PC-3 (cell line): ENCODE measurements around the gene KCNC1. TPM values are rescaled to one million over a fixed set of nuclear protein-coding genes. Genes with fewer than 3 reads are reported as not detected.

ENCODE experiments used
- ATAC-seq: fragments of 200-7000 bp; cut with Tn5 transposase; 2 replicates; pipeline ENCODE4 v1.9.1; 2020; ENCODE audit warnings: mild to moderate bottlenecking, moderate library complexity
- BruUV-seq: library from RNA; stranded (reverse); fragments of 400-500 nt; replicated peaks from 2 replicates; lab custom pipeline; 2021; lab: Mats Ljungman, UMichigan
- CTCF ChIA-PET: fragments of 300-600 bp; sonication (Branson Sonifier 250); formaldehyde crosslinking; loops from one replicate; lab custom pipeline; 2022; ENCODE audit warnings: antibody characterized with exemption; lab: Charles Lee
- POLR2A ChIA-PET: fragments of 300-600 bp; sonication (Branson Sonifier 250); formaldehyde crosslinking; loops from one replicate; lab custom pipeline; 2022; ENCODE audit warnings: antibody characterized with exemption; ENCODE audit not compliant: unreplicated experiment; lab: Charles Lee
- DNase-seq: peaks from one replicate; pipeline ENCODE4 v3.0.0-alpha.2; 2015
- H2AFZ ChIP-seq: fragments of 300-600 bp; sonication (generic); 2 replicates; pipeline ENCODE4 v1.6.0; 2016; ENCODE audit warnings: antibody characterized with exemption, low read length
- H3F3A ChIP-seq: fragments of 300-600 bp; sonication (generic); one replicate; pipeline ENCODE4 v1.6.0; 2017; ENCODE audit warnings: antibody characterized with exemption, low read length, control low read depth, mild to moderate bottlenecking; ENCODE audit not compliant: unreplicated experiment
- H3K27ac ChIP-seq: fragments of 300-600 bp; sonication (generic); 2 replicates; pipeline ENCODE4 v1.5.1; 2016; ENCODE audit warnings: mild to moderate bottlenecking, low read length
- H3K27me3 ChIP-seq: fragments of 300-600 bp; sonication (generic); 2 replicates; pipeline ENCODE4 v1.6.1; 2016; ENCODE audit warnings: low read length, mixed read lengths
- H3K36me3 ChIP-seq: fragments of 300-600 bp; sonication (generic); 2 replicates; pipeline ENCODE4 v1.6.1; 2016; ENCODE audit warnings: low read depth, mixed run types, low read length, mixed read lengths
- H3K4me1 ChIP-seq: fragments of 300-600 bp; sonication (generic); 2 replicates; pipeline ENCODE4 v1.5.1; 2016; ENCODE audit warnings: low read length; ENCODE audit not compliant: insufficient read depth
- H3K4me2 ChIP-seq: fragments of 300-600 bp; sonication (generic); 2 replicates; pipeline ENCODE4 v1.6.0; 2016; ENCODE audit warnings: low read length
- H3K4me3 ChIP-seq: fragments of 300-600 bp; sonication (generic); 2 replicates; pipeline ENCODE4 v1.5.1; 2016; ENCODE audit warnings: mild to moderate bottlenecking, low read length, mixed read lengths
- H3K79me2 ChIP-seq: fragments of 300-600 bp; sonication (generic); 2 replicates; pipeline ENCODE4 v1.6.1; 2017; ENCODE audit warnings: low read length, mixed read lengths
- H3K9ac ChIP-seq: fragments of 300-600 bp; sonication (generic); 2 replicates; pipeline ENCODE4 v1.6.0; 2016; ENCODE audit warnings: mild to moderate bottlenecking, low read length
- H3K9me2 ChIP-seq: fragments of 300-600 bp; sonication (generic); replicated peaks from 2 replicates; pipeline ENCODE4 v1.6.1; 2016; ENCODE audit warnings: mixed run types, low read length, mixed read lengths
- H3K9me3 ChIP-seq: fragments of 300-600 bp; sonication (generic); 2 replicates; pipeline ENCODE4 v1.6.1; 2016; ENCODE audit warnings: low read length, mixed read lengths
- H4K20me1 ChIP-seq: fragments of 300-600 bp; sonication (generic); 2 replicates; pipeline ENCODE4 v1.6.1; 2016; ENCODE audit warnings: low read length, mixed read lengths
- EZH2 ChIP-seq: fragments of 300-600 bp; sonication (generic); IDR thresholded peaks from one replicate; pipeline ENCODE4 v1.6.1; 2017; ENCODE audit warnings: antibody characterized with exemption, mild to moderate bottlenecking, low read length; ENCODE audit not compliant: unreplicated experiment
- EZH2phosphoT487 ChIP-seq: fragments of 300-600 bp; sonication (generic); IDR thresholded peaks from 2 replicates; pipeline ENCODE4 v1.6.1; 2018; ENCODE audit warnings: mild to moderate bottlenecking, antibody characterized with exemption, low read length, borderline replicate concordance
- intact Hi-C: fragments of 100-400 bp; cut with micrococcal nuclease; formaldehyde crosslinking; loops from 2 replicates; pipeline ENCODE4 v1.9.0; 2023
- total RNA-seq: library from RNA; depleted of rRNA; stranded (reverse); fragments of >200 nt; gene quantifications from 2 replicates; pipeline ENCODE4 v1.2.3, GENCODE V29; 2014
- TF ChIP-seq, protein P1 (sequence below): fragments of 300-600 bp; sonication (generic); conservative IDR thresholded peaks from 2 replicates; pipeline ENCODE4 v1.5.1; 2017; ENCODE audit warnings: antibody characterized with exemption, low read depth, mild to moderate bottlenecking, low read length

KCNC1 gene
- total RNA-seq, 1 experiment from 2014 or later: not detected

DNA sequence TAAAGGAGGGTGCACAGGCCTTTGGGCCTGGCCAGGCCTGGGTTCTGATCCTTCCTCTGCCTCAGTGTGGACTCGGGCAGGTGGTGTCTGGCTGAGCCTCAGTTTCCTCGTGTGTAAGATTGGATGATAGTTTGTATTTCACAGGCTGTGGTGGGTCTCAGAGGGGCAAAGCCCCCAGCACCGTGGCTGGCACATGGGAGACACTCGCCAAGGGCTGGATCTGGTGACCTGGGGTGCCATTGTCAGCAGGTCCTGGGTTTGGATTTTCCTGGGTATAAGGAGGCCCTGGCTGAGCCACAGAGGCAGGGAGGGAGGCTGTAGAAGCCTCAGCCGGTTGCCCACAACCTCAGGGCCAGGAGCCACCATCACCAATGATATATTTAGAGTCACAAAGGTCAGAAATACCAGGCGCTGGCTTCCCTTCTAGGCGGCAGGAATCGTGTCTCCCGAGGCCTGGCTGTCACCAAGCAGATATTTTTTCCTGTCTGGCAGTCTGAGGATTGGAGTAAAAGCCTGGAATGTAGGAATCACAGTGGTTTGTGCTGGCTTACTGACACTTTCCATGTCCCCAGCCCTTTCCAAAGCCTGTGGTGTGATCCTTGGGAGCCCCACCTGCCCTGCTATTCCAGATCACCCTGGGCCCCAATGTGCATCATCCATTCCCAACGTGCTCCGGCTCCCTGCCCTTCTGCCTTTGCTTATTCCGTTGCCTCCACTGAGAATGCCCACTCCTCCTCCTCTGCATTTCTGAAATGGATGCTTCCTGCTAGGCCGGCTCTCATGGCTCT is 15.6 kb downstream of the KCNC1 start:
- DNase-seq (no peak), ATAC-seq (no peak)
- ChIA-PET CTCF (no interaction called here), POLR2A (no interaction called here)
- Histone ChIP-seq H3K9me2 (no peaks in the 10 kb centered on the region), H3K9ac (no peak overlapping the region), H3K9me3 (no peaks in the 10 kb centered on the region), H3K36me3 (no peaks in the 10 kb centered on the region), H2AFZ (no peak overlapping the region), H3K79me2 (no peaks in the 10 kb centered on the region), H3K27me3 (peaks cover 20% of the 10 kb centered on the region), H4K20me1 (no peaks in the 10 kb centered on the region), H3K4me1 (no peaks in the 10 kb centered on the region), H3F3A (no peaks in the 10 kb centered on the region), H3K4me2 (no peak overlapping the region), H3K27ac (no peak overlapping the region), H3K4me3 (no peak overlapping the region)
- BruUV-seq: no TSS peak
- intact Hi-C loops: no loop called here
- TF ChIP-seq, protein P1, sequence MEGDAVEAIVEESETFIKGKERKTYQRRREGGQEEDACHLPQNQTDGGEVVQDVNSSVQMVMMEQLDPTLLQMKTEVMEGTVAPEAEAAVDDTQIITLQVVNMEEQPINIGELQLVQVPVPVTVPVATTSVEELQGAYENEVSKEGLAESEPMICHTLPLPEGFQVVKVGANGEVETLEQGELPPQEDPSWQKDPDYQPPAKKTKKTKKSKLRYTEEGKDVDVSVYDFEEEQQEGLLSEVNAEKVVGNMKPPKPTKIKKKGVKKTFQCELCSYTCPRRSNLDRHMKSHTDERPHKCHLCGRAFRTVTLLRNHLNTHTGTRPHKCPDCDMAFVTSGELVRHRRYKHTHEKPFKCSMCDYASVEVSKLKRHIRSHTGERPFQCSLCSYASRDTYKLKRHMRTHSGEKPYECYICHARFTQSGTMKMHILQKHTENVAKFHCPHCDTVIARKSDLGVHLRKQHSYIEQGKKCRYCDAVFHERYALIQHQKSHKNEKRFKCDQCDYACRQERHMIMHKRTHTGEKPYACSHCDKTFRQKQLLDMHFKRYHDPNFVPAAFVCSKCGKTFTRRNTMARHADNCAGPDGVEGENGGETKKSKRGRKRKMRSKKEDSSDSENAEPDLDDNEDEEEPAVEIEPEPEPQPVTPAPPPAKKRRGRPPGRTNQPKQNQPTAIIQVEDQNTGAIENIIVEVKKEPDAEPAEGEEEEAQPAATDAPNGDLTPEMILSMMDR: no peak
- no peak for TF ChIP-seq EZH2
- no peak for TF ChIP-seq EZH2phosphoT487

DNA sequence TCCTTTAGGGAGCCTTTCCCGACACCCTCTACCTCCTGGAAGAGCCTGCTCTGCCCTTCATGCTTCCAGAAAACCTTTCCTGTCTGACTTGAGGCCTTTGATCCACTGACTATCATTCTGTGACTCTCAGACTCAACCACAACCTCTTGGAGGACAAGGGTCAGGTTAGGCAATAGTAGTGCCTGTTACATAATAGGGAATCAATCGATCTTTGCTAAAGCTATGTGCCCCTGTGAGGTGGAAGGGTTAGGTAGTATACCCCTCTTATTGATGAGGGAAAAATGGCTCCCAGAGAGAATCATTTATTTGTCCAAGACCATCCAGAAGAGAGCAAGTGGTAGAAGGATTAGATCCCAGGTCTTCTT is 16.2 kb downstream of the KCNC1 start:
- POLR2A ChIA-PET: no interaction called here
- ATAC-seq (no peak), DNase-seq (no peak)
- H4K20me1 ChIP-seq: no peaks in the 10 kb centered on the region
- H3K79me2 ChIP-seq: no peaks in the 10 kb centered on the region
- BruUV-seq: no TSS peak
- intact Hi-C loops: no loop called here
- H3K9me3 ChIP-seq: no peaks in the 10 kb centered on the region
- H3K4me3 ChIP-seq: no peak overlapping the region
- no peaks in the 10 kb centered on the region for H3K4me1 ChIP-seq
- H3F3A ChIP-seq: no peaks in the 10 kb centered on the region
- H3K4me2 ChIP-seq: no peak overlapping the region
- H3K36me3 ChIP-seq: no peaks in the 10 kb centered on the region
- H2AFZ ChIP-seq: no peak overlapping the region
- TF ChIP-seq, protein P1: no peak
- no peak for TF ChIP-seq EZH2phosphoT487
- H3K27ac ChIP-seq: no peak overlapping the region
- CTCF ChIA-PET: no interaction called here
- no peaks in the 10 kb centered on the region for H3K9me2 ChIP-seq
- H3K27me3 ChIP-seq: peaks cover 22% of the 10 kb centered on the region
- H3K9ac ChIP-seq: no peak overlapping the region

DNA sequence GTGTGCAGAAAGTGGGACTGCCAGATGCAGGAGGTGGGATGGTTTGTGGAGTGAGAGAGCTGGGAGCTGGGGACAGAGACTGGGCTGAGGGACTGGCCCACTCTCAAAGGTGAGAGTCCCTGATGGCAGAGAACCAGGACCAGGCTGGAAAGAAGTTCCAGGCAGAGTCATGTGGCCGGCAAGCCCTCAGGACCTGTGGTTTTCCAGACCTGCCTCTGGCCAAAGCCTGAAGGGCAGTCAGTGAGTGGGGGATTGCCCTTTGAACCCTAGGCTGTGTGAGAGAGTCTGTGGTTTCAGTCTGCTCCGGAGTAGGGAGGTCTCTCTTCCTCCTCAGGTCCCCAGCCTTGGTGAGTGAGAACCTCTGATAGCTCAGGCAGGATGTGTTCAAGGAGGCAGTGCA is 17.0 kb downstream of the KCNC1 start:
- H3K79me2 ChIP-seq: no peaks in the 10 kb centered on the region
- H3K9ac ChIP-seq: no peak overlapping the region
- H4K20me1 ChIP-seq: no peaks in the 10 kb centered on the region
- H3K27ac ChIP-seq: no peak overlapping the region
- no peak for DNase-seq
- H3K27me3 ChIP-seq: peaks cover 22% of the 10 kb centered on the region
- no peaks in the 10 kb centered on the region for H3K4me1 ChIP-seq
- no peak overlapping the region for H3K4me3 ChIP-seq
- ChIA-PET CTCF (no interaction called here), POLR2A (no interaction called here)
- TF ChIP-seq, protein P1: no peak
- no peak for TF ChIP-seq EZH2
- no peak for TF ChIP-seq EZH2phosphoT487
- BruUV-seq: no TSS peak
- no peaks in the 10 kb centered on the region for H3F3A ChIP-seq
- H3K36me3 ChIP-seq: no peaks in the 10 kb centered on the region
- no peak overlapping the region for H3K4me2 ChIP-seq
- no peaks in the 10 kb centered on the region for H3K9me2 ChIP-seq
- intact Hi-C loops: no loop called here
- H2AFZ ChIP-seq: no peak overlapping the region
- H3K9me3 ChIP-seq: no peaks in the 10 kb centered on the region
- ATAC-seq: no peak
